ENCODE measurements around the gene RERE.

DNA sequence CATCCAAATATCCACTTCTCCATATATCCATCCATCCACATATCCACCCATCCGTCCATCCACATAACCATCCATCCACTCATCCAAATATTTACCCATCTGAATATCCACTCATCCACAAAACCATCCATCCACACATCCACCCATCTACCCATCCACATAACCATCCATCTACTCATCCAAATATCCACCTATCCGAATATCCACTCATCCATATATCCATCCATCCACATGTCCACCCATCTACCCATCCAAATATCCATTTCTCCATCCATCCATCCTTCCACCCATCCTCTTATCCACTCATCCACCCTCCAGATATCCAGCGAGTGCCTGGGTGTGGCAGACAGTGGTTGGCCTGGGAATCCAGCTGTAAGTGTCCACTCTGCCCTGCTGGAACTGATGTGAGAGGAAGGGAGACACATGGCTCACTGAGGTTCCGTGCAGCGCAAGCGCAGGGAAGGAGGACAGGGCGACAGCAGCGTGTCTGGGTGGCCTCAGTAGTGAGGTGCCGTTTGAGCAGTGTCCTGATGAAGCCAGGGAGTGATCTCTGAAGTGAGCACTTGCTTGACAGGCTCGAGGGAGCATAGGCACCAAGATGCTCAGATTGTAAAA is 472.4 kb downstream of the RERE start:
- TF ChIP-seq, protein P1, sequence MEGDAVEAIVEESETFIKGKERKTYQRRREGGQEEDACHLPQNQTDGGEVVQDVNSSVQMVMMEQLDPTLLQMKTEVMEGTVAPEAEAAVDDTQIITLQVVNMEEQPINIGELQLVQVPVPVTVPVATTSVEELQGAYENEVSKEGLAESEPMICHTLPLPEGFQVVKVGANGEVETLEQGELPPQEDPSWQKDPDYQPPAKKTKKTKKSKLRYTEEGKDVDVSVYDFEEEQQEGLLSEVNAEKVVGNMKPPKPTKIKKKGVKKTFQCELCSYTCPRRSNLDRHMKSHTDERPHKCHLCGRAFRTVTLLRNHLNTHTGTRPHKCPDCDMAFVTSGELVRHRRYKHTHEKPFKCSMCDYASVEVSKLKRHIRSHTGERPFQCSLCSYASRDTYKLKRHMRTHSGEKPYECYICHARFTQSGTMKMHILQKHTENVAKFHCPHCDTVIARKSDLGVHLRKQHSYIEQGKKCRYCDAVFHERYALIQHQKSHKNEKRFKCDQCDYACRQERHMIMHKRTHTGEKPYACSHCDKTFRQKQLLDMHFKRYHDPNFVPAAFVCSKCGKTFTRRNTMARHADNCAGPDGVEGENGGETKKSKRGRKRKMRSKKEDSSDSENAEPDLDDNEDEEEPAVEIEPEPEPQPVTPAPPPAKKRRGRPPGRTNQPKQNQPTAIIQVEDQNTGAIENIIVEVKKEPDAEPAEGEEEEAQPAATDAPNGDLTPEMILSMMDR (IDR thresholded peaks at IDR 0.05): no peak
- TF ChIP-seq RCOR1 (IDR thresholded peaks at IDR 0.05; ENCODE audit: low read length) (no peak), POLR2AphosphoS5 (IDR thresholded peaks at IDR 0.05; ENCODE audit: low read depth, low read length) (no peak), MXI1 (IDR thresholded peaks at IDR 0.05; ENCODE audit: low read depth, low read length) (no peak), EZH2phosphoT487 (IDR thresholded peaks at IDR 0.05; ENCODE audit: borderline replicate concordance, low read depth) (no peak), YY1 (IDR thresholded peaks at IDR 0.05; ENCODE audit: low read depth) (no peak), RXRA (IDR thresholded peaks at IDR 0.05; ENCODE audit: borderline replicate concordance, low read depth) (no peak), MEF2A (IDR thresholded peaks at IDR 0.05; ENCODE audit: borderline replicate concordance, low read depth) (no peak)
- TF ChIP-seq, protein P2, sequence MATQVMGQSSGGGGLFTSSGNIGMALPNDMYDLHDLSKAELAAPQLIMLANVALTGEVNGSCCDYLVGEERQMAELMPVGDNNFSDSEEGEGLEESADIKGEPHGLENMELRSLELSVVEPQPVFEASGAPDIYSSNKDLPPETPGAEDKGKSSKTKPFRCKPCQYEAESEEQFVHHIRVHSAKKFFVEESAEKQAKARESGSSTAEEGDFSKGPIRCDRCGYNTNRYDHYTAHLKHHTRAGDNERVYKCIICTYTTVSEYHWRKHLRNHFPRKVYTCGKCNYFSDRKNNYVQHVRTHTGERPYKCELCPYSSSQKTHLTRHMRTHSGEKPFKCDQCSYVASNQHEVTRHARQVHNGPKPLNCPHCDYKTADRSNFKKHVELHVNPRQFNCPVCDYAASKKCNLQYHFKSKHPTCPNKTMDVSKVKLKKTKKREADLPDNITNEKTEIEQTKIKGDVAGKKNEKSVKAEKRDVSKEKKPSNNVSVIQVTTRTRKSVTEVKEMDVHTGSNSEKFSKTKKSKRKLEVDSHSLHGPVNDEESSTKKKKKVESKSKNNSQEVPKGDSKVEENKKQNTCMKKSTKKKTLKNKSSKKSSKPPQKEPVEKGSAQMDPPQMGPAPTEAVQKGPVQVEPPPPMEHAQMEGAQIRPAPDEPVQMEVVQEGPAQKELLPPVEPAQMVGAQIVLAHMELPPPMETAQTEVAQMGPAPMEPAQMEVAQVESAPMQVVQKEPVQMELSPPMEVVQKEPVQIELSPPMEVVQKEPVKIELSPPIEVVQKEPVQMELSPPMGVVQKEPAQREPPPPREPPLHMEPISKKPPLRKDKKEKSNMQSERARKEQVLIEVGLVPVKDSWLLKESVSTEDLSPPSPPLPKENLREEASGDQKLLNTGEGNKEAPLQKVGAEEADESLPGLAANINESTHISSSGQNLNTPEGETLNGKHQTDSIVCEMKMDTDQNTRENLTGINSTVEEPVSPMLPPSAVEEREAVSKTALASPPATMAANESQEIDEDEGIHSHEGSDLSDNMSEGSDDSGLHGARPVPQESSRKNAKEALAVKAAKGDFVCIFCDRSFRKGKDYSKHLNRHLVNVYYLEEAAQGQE (IDR thresholded peaks at IDR 0.05; ENCODE audit: low read depth, low read length): no peak
- TF ChIP-seq, protein P3, sequence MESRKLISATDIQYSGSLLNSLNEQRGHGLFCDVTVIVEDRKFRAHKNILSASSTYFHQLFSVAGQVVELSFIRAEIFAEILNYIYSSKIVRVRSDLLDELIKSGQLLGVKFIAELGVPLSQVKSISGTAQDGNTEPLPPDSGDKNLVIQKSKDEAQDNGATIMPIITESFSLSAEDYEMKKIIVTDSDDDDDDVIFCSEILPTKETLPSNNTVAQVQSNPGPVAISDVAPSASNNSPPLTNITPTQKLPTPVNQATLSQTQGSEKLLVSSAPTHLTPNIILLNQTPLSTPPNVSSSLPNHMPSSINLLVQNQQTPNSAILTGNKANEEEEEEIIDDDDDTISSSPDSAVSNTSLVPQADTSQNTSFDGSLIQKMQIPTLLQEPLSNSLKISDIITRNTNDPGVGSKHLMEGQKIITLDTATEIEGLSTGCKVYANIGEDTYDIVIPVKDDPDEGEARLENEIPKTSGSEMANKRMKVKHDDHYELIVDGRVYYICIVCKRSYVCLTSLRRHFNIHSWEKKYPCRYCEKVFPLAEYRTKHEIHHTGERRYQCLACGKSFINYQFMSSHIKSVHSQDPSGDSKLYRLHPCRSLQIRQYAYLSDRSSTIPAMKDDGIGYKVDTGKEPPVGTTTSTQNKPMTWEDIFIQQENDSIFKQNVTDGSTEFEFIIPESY (IDR thresholded peaks at IDR 0.05; ENCODE audit: borderline replicate concordance, low read depth): no peak

All from SK-N-SH (cell line).